MCF 10A (cell line): ENCODE measurements around the gene ADTRP. TPM values are rescaled to one million over a fixed set of nuclear protein-coding genes. Genes with fewer than 3 reads are reported as not detected.

ENCODE experiments used
- BruUV-seq: library from RNA; stranded (reverse); fragments of 400-500 nt; replicated peaks from 2 replicates; lab custom pipeline; 2021; lab: Mats Ljungman, UMichigan
- CTCF ChIA-PET: fragments of 300-600 bp; sonication (Branson Sonifier 250); formaldehyde crosslinking; extraction: SDS; loops from one replicate; lab custom pipeline; 2021; ENCODE audit warnings: antibody characterized with exemption, inconsistent platforms; lab: Yijun Ruan, JAX
- POLR2A ChIA-PET: fragments of 300-600, 350-650 bp; sonication (Branson Sonifier 250); formaldehyde crosslinking; extraction: SDS; loops from one replicate; lab custom pipeline; 2020; ENCODE audit warnings: antibody characterized with exemption, inconsistent platforms; lab: Yijun Ruan, JAX
- DNase-seq: peaks from one replicate; pipeline ENCODE4 v3.0.0-alpha.2; 2018; ENCODE audit not compliant: unreplicated experiment
- H3K27ac Mint-ChIP-seq: one replicate; pipeline ENCODE4 v1.8.0; 2022; ENCODE audit warnings: mild to moderate bottlenecking, low read depth, mixed read lengths; ENCODE audit not compliant: unreplicated experiment
- H3K27me3 Mint-ChIP-seq: one replicate; pipeline ENCODE4 v1.8.0; 2022; ENCODE audit warnings: mixed read lengths; ENCODE audit not compliant: insufficient read depth, unreplicated experiment
- H3K36me3 Mint-ChIP-seq: one replicate; pipeline ENCODE4 v1.8.0; 2022; ENCODE audit warnings: mild to moderate bottlenecking, moderate library complexity, mixed read lengths; ENCODE audit not compliant: insufficient read depth, unreplicated experiment
- H3K4me1 Mint-ChIP-seq: one replicate; pipeline ENCODE4 v1.8.0; 2022; ENCODE audit warnings: mixed read lengths; ENCODE audit not compliant: insufficient read depth, unreplicated experiment
- H3K4me3 Mint-ChIP-seq: one replicate; pipeline ENCODE4 v1.8.0; 2022; ENCODE audit warnings: mild to moderate bottlenecking, moderate library complexity, mixed read lengths; ENCODE audit not compliant: unreplicated experiment
- H3K9me3 Mint-ChIP-seq: one replicate; pipeline ENCODE4 v1.8.0; 2022; ENCODE audit warnings: mixed read lengths; ENCODE audit not compliant: unreplicated experiment
- CTCF ChIP-seq: fragments of 200-600 bp; IDR thresholded peaks from one replicate; pipeline ENCODE4 v1.8.0; 2022; ENCODE audit warnings: antibody characterized with exemption, mild to moderate bottlenecking; ENCODE audit not compliant: unreplicated experiment
- intact Hi-C: fragments of 100-400 bp; cut with micrococcal nuclease; formaldehyde crosslinking; loops from 2 replicates; pipeline ENCODE4 v1.14.1; 2022
- total RNA-seq: library from RNA; stranded (reverse); gene quantifications from 2 replicates; pipeline ENCODE4 v1.2.3, GENCODE V29; 2022

ADTRP gene
- total RNA-seq, 1 experiment from 2014 or later: 14.8 TPM

GRCh38 chr6:11685481-11686093 is 93.0 kb downstream of the ADTRP start:
- peaks cover 8% of the 10 kb centered on the region for H3K9me3 Mint-ChIP-seq
- CTCF ChIA-PET: interaction anchor here (0.6 to 1.0 kb wide), 3 partner anchors 16 to 356 kb away, joined by 3 to 5 read pairs (median 3); no protein-coding TSS in a partner anchor

GRCh38 chr6:11684901-11685480 is 93.6 kb downstream of the ADTRP start:
- Mint-ChIP-seq H3K27ac (peak overlapping the region; percentile 74), H3K4me3 (no peak overlapping the region)
- intact Hi-C loops: no loop called here

More at GRCh38 chr6:11685481-11686093, 93.0 kb downstream of the ADTRP start:
- peak overlapping the region; percentile 74 for H3K27ac Mint-ChIP-seq
- no TSS peak for BruUV-seq
- intact Hi-C loops: no loop called here
- H3K36me3 Mint-ChIP-seq: no peaks in the 10 kb centered on the region
- peak; percentile 61 for DNase-seq
- peaks cover 11% of the 10 kb centered on the region for H3K4me1 Mint-ChIP-seq
- no peak for TF ChIP-seq CTCF
- no peak overlapping the region for H3K4me3 Mint-ChIP-seq
- no peaks in the 10 kb centered on the region for H3K27me3 Mint-ChIP-seq
- POLR2A ChIA-PET: interaction anchor here (0.6 to 1.0 kb wide), 2 partner anchors 84 to 669 kb away, joined by 3 to 5 read pairs; no protein-coding TSS in a partner anchor

GRCh38 chr6:11683871-11684270 is 94.7 kb downstream of the ADTRP start:
- DNase-seq: no peak
- no peak for TF ChIP-seq CTCF
- peaks cover 11% of the 10 kb centered on the region for H3K4me1 Mint-ChIP-seq
- POLR2A ChIA-PET: interaction anchor here (0.6 kb wide), 1 partner anchor 338 kb away, joined by 4 read pairs; no protein-coding TSS in a partner anchor
- H3K4me3 Mint-ChIP-seq: no peak overlapping the region
- H3K27me3 Mint-ChIP-seq: no peaks in the 10 kb centered on the region
- peaks cover 8% of the 10 kb centered on the region for H3K9me3 Mint-ChIP-seq
- intact Hi-C loops: no loop called here
- no TSS peak for BruUV-seq
- no peaks in the 10 kb centered on the region for H3K36me3 Mint-ChIP-seq
- H3K27ac Mint-ChIP-seq: no peak overlapping the region
- CTCF ChIA-PET: no interaction called here

More at GRCh38 chr6:11684901-11685480, 93.6 kb downstream of the ADTRP start:
- no peaks in the 10 kb centered on the region for H3K27me3 Mint-ChIP-seq
- no peaks in the 10 kb centered on the region for H3K36me3 Mint-ChIP-seq
- H3K9me3 Mint-ChIP-seq: peaks cover 14% of the 10 kb centered on the region
- CTCF ChIA-PET: interaction anchor here (0.8 to 1.0 kb wide), 2 partner anchors 30 to 356 kb away, joined by 3 to 5 read pairs; no protein-coding TSS in a partner anchor
- TF ChIP-seq CTCF: no peak
- POLR2A ChIA-PET: interaction anchor here (0.6 to 1.0 kb wide), 3 partner anchors 84 to 669 kb away, joined by 3 to 5 read pairs (median 4); no protein-coding TSS in a partner anchor
- no TSS peak for BruUV-seq
- DNase-seq: no peak
- peaks cover 11% of the 10 kb centered on the region for H3K4me1 Mint-ChIP-seq

GRCh38 chr6:11682561-11682975 is 96.0 kb downstream of the ADTRP start:
- no peak for TF ChIP-seq CTCF
- H3K27me3 Mint-ChIP-seq: no peaks in the 10 kb centered on the region
- H3K27ac Mint-ChIP-seq: no peak overlapping the region
- H3K9me3 Mint-ChIP-seq: peaks cover 8% of the 10 kb centered on the region
- no TSS peak for BruUV-seq
- peaks cover 11% of the 10 kb centered on the region for H3K4me1 Mint-ChIP-seq
- no peak overlapping the region for H3K4me3 Mint-ChIP-seq
- no peak for DNase-seq
- intact Hi-C loops: no loop called here
- POLR2A ChIA-PET: no interaction called here
- CTCF ChIA-PET: no interaction called here
- H3K36me3 Mint-ChIP-seq: no peaks in the 10 kb centered on the region
